K562 (cell line): ENCODE data around the gene IRF2BP2. TPM values are rescaled to one million over a fixed set of nuclear protein-coding genes. Genes with fewer than 3 reads are reported as not detected.
A peak's percentile ranks its signal among the peaks of the same experiment; 100 is the strongest.

ENCODE experiments used
- BACH1 ChIP-seq: fragments of 200-800 bp; sonication (Bioruptor generic); IDR thresholded peaks from 2 replicates; pipeline ENCODE4 v1.6.1; 2016; ENCODE audit warnings: missing genetic modification characterization, missing compliant biosample characterization
- DIDO1 ChIP-seq: fragments of 450-650 bp; IDR thresholded peaks from 2 replicates; pipeline ENCODE4 v1.6.1; 2016; ENCODE audit warnings: low read depth, missing biosample characterization, missing genetic modification characterization
- MTA1 ChIP-seq: fragments of 450-650 bp; IDR thresholded peaks from 2 replicates; pipeline ENCODE4 v1.6.1; 2017; ENCODE audit warnings: borderline replicate concordance
- NEUROD1 ChIP-seq: fragments of 150-350 bp; IDR thresholded peaks from 2 replicates; pipeline ENCODE4 v1.6.1; 2014; ENCODE audit warnings: borderline replicate concordance, low read length, low read depth; ENCODE audit not compliant: partially characterized antibody
- RB1 ChIP-seq: fragments of 450-650 bp; IDR thresholded peaks from 2 replicates; pipeline ENCODE4 v1.6.1; 2017; ENCODE audit warnings: low read depth, mild to moderate bottlenecking
- SMAD4 ChIP-seq: fragments of 250-450 bp; sonication (Bioruptor Pico); conservative IDR thresholded peaks from 2 replicates; pipeline ENCODE4 v1.8.0; 2021; ENCODE audit warnings: inconsistent platforms, mild to moderate bottlenecking, moderate library complexity
- TAF9B ChIP-seq: fragments of 450-650 bp; IDR thresholded peaks from 2 replicates; pipeline ENCODE4 v1.6.1; 2018; ENCODE audit warnings: mild to moderate bottlenecking; ENCODE audit not compliant: partially characterized antibody
- ZBTB1 ChIP-seq: sonication (generic); formaldehyde crosslinking; IDR thresholded peaks from 2 replicates; pipeline ENCODE4 v1.8.1; 2023; ENCODE audit warnings: missing genetic modification reagents, low read depth, mild to moderate bottlenecking, borderline replicate concordance
- ZC3H8 ChIP-seq: fragments of 450-650 bp; IDR thresholded peaks from 2 replicates; pipeline ENCODE4 v1.6.1; 2017
- ZKSCAN3 ChIP-seq: fragments of 250-450 bp; sonication (Bioruptor Pico); IDR thresholded peaks from 2 replicates; pipeline ENCODE4 v1.4.0; 2020
- ZNF121 ChIP-seq: sonication (generic); formaldehyde crosslinking; conservative IDR thresholded peaks from 2 replicates; pipeline ENCODE4 v1.8.0; 2022; ENCODE audit warnings: missing genetic modification reagents
- ZNF174 ChIP-seq: fragments of 250-450 bp; sonication (Bioruptor Pico); IDR thresholded peaks from 2 replicates; pipeline ENCODE4 v1.4.0; 2020; ENCODE audit warnings: mild to moderate bottlenecking
- ZNF3 ChIP-seq: fragments of 250-450 bp; sonication (Bioruptor Pico); IDR thresholded peaks from 2 replicates; pipeline ENCODE4 v1.5.0; 2021; ENCODE audit warnings: mild to moderate bottlenecking, moderate library complexity
- ZNF431 ChIP-seq: sonication (generic); formaldehyde crosslinking; IDR thresholded peaks from 2 replicates; pipeline ENCODE4 v1.8.0; 2022; ENCODE audit warnings: mild to moderate bottlenecking, missing genetic modification reagents
- polyA plus RNA-seq, 8 experiments: library from polyadenylated mRNA; depleted of rRNA in 4 of 8; stranded (reverse) in 5 of 8; unstranded in 3 of 8; fragments of >200 nt; fragmentation: Nextera tagmentation in 2 of 8; fragmentation: Illumina TruSeq in 1 of 8; extraction: Ambion mirVana in 2 of 8; extraction: Trizol in 1 of 8; gene quantifications; 2 replicates each; pipeline versions ENCODE4 v1.2.1 to v1.2.3, GENCODE V29; 2011 to 2014; ENCODE audit warnings: inconsistent platforms in 1 of 8, missing spikeins in 1 of 8
- total RNA-seq, 7 experiments: library from RNA; depleted of rRNA in 6 of 7; stranded (reverse); fragments of >200 nt in 6 of 7; fragmentation: Illumina TruSeq in 2 of 7; extraction: Trizol in 2 of 7; gene quantifications; 2 replicates each; pipeline versions ENCODE4 v1.2.1 to v1.2.3, GENCODE V29; 2011 to 2021; ENCODE audit warnings: low replicate concordance in 1 of 7
- TF ChIP-seq, protein P1 (sequence below): fragments of 450-650 bp; conservative IDR thresholded peaks from 2 replicates; pipeline ENCODE4 v1.6.1; 2016; ENCODE audit warnings: missing genetic modification characterization, low read depth, mild to moderate bottlenecking, missing compliant biosample characterization, moderate library complexity
- TF ChIP-seq, protein P2 (sequence below): sonication (generic); formaldehyde crosslinking; IDR thresholded peaks from 2 replicates; pipeline ENCODE4 v1.8.0; 2022; ENCODE audit warnings: missing genetic modification reagents, mild to moderate bottlenecking, moderate library complexity, borderline replicate concordance
- TF ChIP-seq, protein P3 (sequence below), 2 experiments: fragments of 250-450 bp in 1 of 2; fragments of 450-650 bp in 1 of 2; sonication (Bioruptor Pico) in 1 of 2; IDR thresholded peaks; 2 replicates each; pipeline versions ENCODE4 v1.6.1 to v1.8.0; 2016 to 2021; ENCODE audit warnings: mild to moderate bottlenecking in 2 of 2, moderate library complexity in 2 of 2, missing compliant biosample characterization in 1 of 2, missing genetic modification characterization in 1 of 2
- TF ChIP-seq, protein P4 (sequence below): fragments of 250-450 bp; sonication (Bioruptor Pico); IDR thresholded peaks from 2 replicates; pipeline ENCODE4 v1.5.0; 2020; ENCODE audit warnings: mild to moderate bottlenecking, borderline replicate concordance
- TF ChIP-seq, protein P5 (sequence below): fragments of 250-450 bp; sonication (Bioruptor Pico); IDR thresholded peaks from 2 replicates; pipeline ENCODE4 v1.8.0; 2021; ENCODE audit warnings: moderate library complexity, mild to moderate bottlenecking, inconsistent platforms
- TF ChIP-seq, protein P6 (sequence below): fragments of 250-450 bp; sonication (Bioruptor Pico); IDR thresholded peaks from 2 replicates; pipeline ENCODE4 v1.5.0; 2021

Gene IRF2BP2
- total and polyA plus RNA-seq, 9 of the 15 experiments (the other 6 are each of a cell fraction or from before 2014, with no cell fraction given) = 7.7 to 68.6 (median 22.1) TPM

DNA sequence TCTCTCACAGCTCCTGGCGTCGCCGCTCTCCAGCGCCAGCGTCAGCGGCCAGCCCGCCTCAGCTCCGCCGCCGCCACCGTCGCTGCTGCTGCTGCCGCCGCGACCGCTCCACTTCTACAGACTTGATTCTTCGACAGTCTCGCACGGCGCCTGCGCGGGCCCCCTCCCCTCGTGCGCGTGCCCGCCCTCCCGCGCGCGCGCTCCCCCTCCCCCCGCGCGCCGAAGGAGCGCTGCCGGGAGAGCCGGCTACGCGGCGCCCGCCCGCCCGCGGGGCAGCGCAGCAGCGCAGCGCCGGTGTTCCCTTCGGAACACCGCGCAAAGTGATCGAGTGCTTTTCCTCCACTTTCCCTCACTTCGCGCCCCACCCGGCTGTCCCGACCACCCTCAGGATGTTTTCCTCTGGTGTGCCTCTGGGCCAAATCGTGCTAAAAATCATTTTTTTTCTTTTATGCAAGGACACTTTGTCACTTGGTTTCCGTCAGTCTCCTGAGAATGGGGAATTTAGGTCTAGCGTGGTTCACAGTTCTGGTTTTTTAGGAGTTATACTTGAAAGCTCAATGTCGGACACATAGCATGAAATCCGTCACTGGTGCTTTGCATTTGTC lies at the start of gene IRF2BP2 (continued):
- TF ChIP-seq ZNF431 (CRISPR knock-in tag) (no peak), ZNF121 (CRISPR knock-in tag) (no peak), ZKSCAN3 (CRISPR knock-in tag) (no peak), SMAD4 (CRISPR knock-in tag) (peak; percentile 75), NEUROD1 (no peak), TAF9B (no peak), RB1 (peak; percentile 89), DIDO1 (tag) (0 out of 2 replicates have a peak, but pooled peaks have one; percentile 31), ZBTB1 (peak; percentile 9; the same call in 1 of the 2 replicates), ZNF3 (CRISPR knock-in tag) (no peak), BACH1 (tag) (peak; percentile 48; the same call in 1 of the 2 replicates), ZNF174 (CRISPR knock-in tag) (no peak), ZC3H8 (no peak), MTA1 (peak; percentile 58; the same call in 1 of the 2 replicates)
- TF ChIP-seq, protein P1, sequence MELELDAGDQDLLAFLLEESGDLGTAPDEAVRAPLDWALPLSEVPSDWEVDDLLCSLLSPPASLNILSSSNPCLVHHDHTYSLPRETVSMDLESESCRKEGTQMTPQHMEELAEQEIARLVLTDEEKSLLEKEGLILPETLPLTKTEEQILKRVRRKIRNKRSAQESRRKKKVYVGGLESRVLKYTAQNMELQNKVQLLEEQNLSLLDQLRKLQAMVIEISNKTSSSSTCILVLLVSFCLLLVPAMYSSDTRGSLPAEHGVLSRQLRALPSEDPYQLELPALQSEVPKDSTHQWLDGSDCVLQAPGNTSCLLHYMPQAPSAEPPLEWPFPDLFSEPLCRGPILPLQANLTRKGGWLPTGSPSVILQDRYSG = peak; percentile 71; the same call in 1 of the 2 replicates
- TF ChIP-seq, protein P2, sequence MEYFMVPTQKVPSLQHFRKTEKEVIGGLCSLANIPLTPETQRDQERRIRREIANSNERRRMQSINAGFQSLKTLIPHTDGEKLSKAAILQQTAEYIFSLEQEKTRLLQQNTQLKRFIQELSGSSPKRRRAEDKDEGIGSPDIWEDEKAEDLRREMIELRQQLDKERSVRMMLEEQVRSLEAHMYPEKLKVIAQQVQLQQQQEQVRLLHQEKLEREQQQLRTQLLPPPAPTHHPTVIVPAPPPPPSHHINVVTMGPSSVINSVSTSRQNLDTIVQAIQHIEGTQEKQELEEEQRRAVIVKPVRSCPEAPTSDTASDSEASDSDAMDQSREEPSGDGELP = no peak
- TF ChIP-seq, protein P3, sequence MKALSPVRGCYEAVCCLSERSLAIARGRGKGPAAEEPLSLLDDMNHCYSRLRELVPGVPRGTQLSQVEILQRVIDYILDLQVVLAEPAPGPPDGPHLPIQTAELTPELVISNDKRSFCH (CRISPR knock-in tag; IDR thresholded peaks at IDR 0.05) = no peak
- TF ChIP-seq, protein P3 (tag; IDR thresholded peaks at IDR 0.05) = 0 out of 2 replicates have a peak, but pooled peaks have one; percentile 62
- TF ChIP-seq, protein P4, sequence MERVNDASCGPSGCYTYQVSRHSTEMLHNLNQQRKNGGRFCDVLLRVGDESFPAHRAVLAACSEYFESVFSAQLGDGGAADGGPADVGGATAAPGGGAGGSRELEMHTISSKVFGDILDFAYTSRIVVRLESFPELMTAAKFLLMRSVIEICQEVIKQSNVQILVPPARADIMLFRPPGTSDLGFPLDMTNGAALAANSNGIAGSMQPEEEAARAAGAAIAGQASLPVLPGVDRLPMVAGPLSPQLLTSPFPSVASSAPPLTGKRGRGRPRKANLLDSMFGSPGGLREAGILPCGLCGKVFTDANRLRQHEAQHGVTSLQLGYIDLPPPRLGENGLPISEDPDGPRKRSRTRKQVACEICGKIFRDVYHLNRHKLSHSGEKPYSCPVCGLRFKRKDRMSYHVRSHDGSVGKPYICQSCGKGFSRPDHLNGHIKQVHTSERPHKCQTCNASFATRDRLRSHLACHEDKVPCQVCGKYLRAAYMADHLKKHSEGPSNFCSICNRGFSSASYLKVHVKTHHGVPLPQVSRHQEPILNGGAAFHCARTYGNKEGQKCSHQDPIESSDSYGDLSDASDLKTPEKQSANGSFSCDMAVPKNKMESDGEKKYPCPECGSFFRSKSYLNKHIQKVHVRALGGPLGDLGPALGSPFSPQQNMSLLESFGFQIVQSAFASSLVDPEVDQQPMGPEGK (CRISPR knock-in tag) = peak; percentile 79; the same call in 1 of the 2 replicates
- TF ChIP-seq, protein P5, sequence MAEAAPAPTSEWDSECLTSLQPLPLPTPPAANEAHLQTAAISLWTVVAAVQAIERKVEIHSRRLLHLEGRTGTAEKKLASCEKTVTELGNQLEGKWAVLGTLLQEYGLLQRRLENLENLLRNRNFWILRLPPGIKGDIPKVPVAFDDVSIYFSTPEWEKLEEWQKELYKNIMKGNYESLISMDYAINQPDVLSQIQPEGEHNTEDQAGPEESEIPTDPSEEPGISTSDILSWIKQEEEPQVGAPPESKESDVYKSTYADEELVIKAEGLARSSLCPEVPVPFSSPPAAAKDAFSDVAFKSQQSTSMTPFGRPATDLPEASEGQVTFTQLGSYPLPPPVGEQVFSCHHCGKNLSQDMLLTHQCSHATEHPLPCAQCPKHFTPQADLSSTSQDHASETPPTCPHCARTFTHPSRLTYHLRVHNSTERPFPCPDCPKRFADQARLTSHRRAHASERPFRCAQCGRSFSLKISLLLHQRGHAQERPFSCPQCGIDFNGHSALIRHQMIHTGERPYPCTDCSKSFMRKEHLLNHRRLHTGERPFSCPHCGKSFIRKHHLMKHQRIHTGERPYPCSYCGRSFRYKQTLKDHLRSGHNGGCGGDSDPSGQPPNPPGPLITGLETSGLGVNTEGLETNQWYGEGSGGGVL (CRISPR knock-in tag) = no peak
- TF ChIP-seq, protein P6, sequence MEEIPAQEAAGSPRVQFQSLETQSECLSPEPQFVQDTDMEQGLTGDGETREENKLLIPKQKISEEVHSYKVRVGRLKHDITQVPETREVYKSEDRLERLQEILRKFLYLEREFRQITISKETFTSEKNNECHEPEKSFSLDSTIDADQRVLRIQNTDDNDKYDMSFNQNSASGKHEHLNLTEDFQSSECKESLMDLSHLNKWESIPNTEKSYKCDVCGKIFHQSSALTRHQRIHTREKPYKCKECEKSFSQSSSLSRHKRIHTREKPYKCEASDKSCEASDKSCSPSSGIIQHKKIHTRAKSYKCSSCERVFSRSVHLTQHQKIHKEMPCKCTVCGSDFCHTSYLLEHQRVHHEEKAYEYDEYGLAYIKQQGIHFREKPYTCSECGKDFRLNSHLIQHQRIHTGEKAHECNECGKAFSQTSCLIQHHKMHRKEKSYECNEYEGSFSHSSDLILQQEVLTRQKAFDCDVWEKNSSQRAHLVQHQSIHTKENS (CRISPR knock-in tag) = no peak
